ENCODE data around the gene CCDC178.

Gene CCDC178

GRCh38 chr18:33115917-33116316 lies 324.6 kb downstream of the CCDC178 start:
- no peak for DNase-seq

- DNase-seq = no peak
These were observed 325.0 kb downstream of the CCDC178 start for GRCh38 chr18:33115476-33115875.

- DNase-seq = no peak
These were observed 325.8 kb downstream of the CCDC178 start for GRCh38 chr18:33114749-33115148.

- no peak for DNase-seq
These were observed 327.1 kb downstream of the CCDC178 start for GRCh38 chr18:33113416-33113815.

- no peak for DNase-seq
These were observed 333.0 kb downstream of the CCDC178 start for GRCh38 chr18:33107511-33107910.

GRCh38 chr18:33101316-33101715 lies 339.2 kb downstream of the CCDC178 start:
- no peak for DNase-seq

- DNase-seq = no peak
These were observed 340.9 kb downstream of the CCDC178 start for GRCh38 chr18:33099626-33100025.

GRCh38 chr18:33097126-33097525 lies 343.4 kb downstream of the CCDC178 start:
- no peak for DNase-seq

GRCh38 chr18:33090461-33090860 lies 350.1 kb downstream of the CCDC178 start:
- DNase-seq = no peak

GRCh38 chr18:33076601-33077000 lies 363.9 kb downstream of the CCDC178 start:
- DNase-seq = no peak

GRCh38 chr18:33074125-33074524 lies 366.4 kb downstream of the CCDC178 start:
- DNase-seq = no peak

GRCh38 chr18:33062834-33063364 lies 377.6 kb downstream of the CCDC178 start:
- DNase-seq = no peak

- no peak for DNase-seq
These were observed 387.6 kb downstream of the CCDC178 start for GRCh38 chr18:33052886-33053285.

GRCh38 chr18:33051407-33051806 lies 389.1 kb downstream of the CCDC178 start:
- no peak for DNase-seq

GRCh38 chr18:33040213-33040612 lies 400.3 kb downstream of the CCDC178 start:
- no peak for DNase-seq

GRCh38 chr18:33034945-33035344 lies 405.6 kb downstream of the CCDC178 start:
- no peak for DNase-seq

- DNase-seq = no peak
These were observed 406.3 kb downstream of the CCDC178 start for GRCh38 chr18:33034212-33034611.

GRCh38 chr18:33022370-33022769 lies 418.2 kb downstream of the CCDC178 start:
- no peak for DNase-seq

GRCh38 chr18:33020877-33021276 lies 419.6 kb downstream of the CCDC178 start:
- DNase-seq = no peak

GRCh38 chr18:33014060-33014796 lies 426.3 kb downstream of the CCDC178 start:
- DNase-seq = no peak

- no peak for DNase-seq
These were observed 430.4 kb downstream of the CCDC178 start for GRCh38 chr18:33010149-33010548.

GRCh38 chr18:32998921-32999320 lies 441.6 kb downstream of the CCDC178 start:
- DNase-seq = no peak

GRCh38 chr18:32998285-32998684 lies 442.2 kb downstream of the CCDC178 start:
- DNase-seq = no peak

GRCh38 chr18:32983721-32984120 lies 456.8 kb downstream of the CCDC178 start:
- no peak for DNase-seq

- DNase-seq = no peak
These were observed 459.6 kb downstream of the CCDC178 start for GRCh38 chr18:32980896-32981295.
